Measurements from ENCODE around the gene ADGRL3.

DNA sequence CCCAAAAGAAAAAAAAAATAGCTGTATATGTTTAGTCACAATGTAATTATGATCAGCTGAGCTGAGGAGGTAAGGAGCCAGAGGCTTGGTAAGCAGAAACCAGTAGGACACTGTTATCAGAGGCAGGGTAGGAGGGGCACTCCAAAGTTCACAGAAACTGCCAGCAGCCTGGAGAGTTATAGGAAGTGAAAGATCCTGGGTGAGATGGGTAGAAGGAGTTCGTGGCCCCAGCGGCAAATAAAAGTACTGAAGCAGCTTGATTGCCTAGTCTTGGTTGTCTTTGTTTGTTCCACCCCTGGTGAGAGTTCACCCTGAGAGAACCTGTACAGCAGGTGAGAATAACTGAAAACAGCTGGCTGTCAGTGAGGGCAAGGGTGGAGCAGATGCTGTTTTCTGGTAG is 340.8 kb downstream of the ADGRL3 start:
- TF ChIP-seq POLR2A (IDR thresholded peaks at IDR 0.05) (no peak), CTCF (IDR thresholded peaks at IDR 0.05) (peak in 3 of 5 experiments; percentile 20 to 72 (median 49))

All from transverse colon (tissue), 3 donors.